Measurements from ENCODE around the gene DDX52. TPM values are rescaled to one million over a fixed set of nuclear protein-coding genes. Genes with fewer than 3 reads are reported as not detected.

DDX52 gene
- total RNA-seq, 1 donor from 2014 or later: 12.9 TPM

- Histone ChIP-seq H3K27me3 (ENCODE audit: low read depth) (no peaks in the 10 kb centered on the region), H3K9me3 (replicated peaks) (no peaks in the 10 kb centered on the region), H3K36me3 (peaks cover 18% of the 10 kb centered on the region), H3K27ac (replicated peaks) (peak within 1 kb of the TSS; percentile 96), H3K4me3 (peak within 1 kb of the TSS; percentile 97), H3K4me1 (peaks cover 50% of the 10 kb centered on the region)
- intact Hi-C loops (cut with micrococcal nuclease): no loop called here
- peak; percentile 93 for DNase-seq
- TF ChIP-seq CTCF (IDR thresholded peaks at IDR 0.05; ENCODE audit: borderline replicate concordance): peak; percentile 46
Measured at GRCh38 chr17:37609170-37610040, 33.8 kb downstream of the DDX52 start, which contains the start of gene SYNRG. TSS of gene SYNRG (minus strand) at chr17:37609418. CDS start at chr17:37609355, 63 bp downstream.

- intact Hi-C loops (cut with micrococcal nuclease): no loop called here
Measured at GRCh38 chr17:37608351-37609169, 34.7 kb downstream of the DDX52 start.

GRCh38 chr17:37607637-37608331 is 35.5 kb downstream of the DDX52 start:
- H3K27ac ChIP-seq (replicated peaks): peak overlapping the region; percentile 96
- intact Hi-C loops (cut with micrococcal nuclease): no loop called here
- H3K9me3 ChIP-seq (replicated peaks): no peaks in the 10 kb centered on the region
- peaks cover 56% of the 10 kb centered on the region for H3K4me1 ChIP-seq
- DNase-seq: no peak
- H3K36me3 ChIP-seq: peaks cover 11% of the 10 kb centered on the region
- no peak for TF ChIP-seq CTCF (IDR thresholded peaks at IDR 0.05; ENCODE audit: borderline replicate concordance)
- no peaks in the 10 kb centered on the region for H3K27me3 ChIP-seq (ENCODE audit: low read depth)
- peak overlapping the region; percentile 97 for H3K4me3 ChIP-seq

More at GRCh38 chr17:37608351-37609169, 34.7 kb downstream of the DDX52 start:
- Histone ChIP-seq H3K36me3 (peaks cover 12% of the 10 kb centered on the region), H3K27me3 (ENCODE audit: low read depth) (no peaks in the 10 kb centered on the region), H3K27ac (replicated peaks) (peak overlapping the region; percentile 96), H3K4me1 (peaks cover 56% of the 10 kb centered on the region), H3K4me3 (peak overlapping the region; percentile 97), H3K9me3 (replicated peaks) (no peaks in the 10 kb centered on the region)
- no peak for DNase-seq
- no peak for TF ChIP-seq CTCF (IDR thresholded peaks at IDR 0.05; ENCODE audit: borderline replicate concordance)

GRCh38 chr17:37605813-37606505 is 37.3 kb downstream of the DDX52 start:
- Histone ChIP-seq H3K27me3 (ENCODE audit: low read depth) (no peaks in the 10 kb centered on the region), H3K4me1 (peaks cover 56% of the 10 kb centered on the region), H3K27ac (replicated peaks) (no peak overlapping the region), H3K4me3 (no peak overlapping the region), H3K36me3 (peaks cover 3% of the 10 kb centered on the region), H3K9me3 (replicated peaks) (no peaks in the 10 kb centered on the region)
- no peak for TF ChIP-seq CTCF (IDR thresholded peaks at IDR 0.05; ENCODE audit: borderline replicate concordance)
- intact Hi-C loops (cut with micrococcal nuclease): no loop called here
- DNase-seq: no peak

Measured in left ventricle myocardium inferior (tissue), 1 donor.